GM19023 (cell line): Measurements from ENCODE around the gene CCDC187.
"Not testable (repeated sequence)": the region's sequence is repeated elsewhere in the genome, so short reads cannot be mapped to it uniquely, and the experiment has no call there.

Experiments
- ATAC-seq: cut with Tn5 transposase; IDR thresholded peaks from one replicate; pipeline ENCODE4 v1.9.1; 2021; ENCODE audit warnings: mild to moderate bottlenecking, moderate library complexity; ENCODE audit not compliant: unreplicated experiment

CCDC187 gene

DNA sequence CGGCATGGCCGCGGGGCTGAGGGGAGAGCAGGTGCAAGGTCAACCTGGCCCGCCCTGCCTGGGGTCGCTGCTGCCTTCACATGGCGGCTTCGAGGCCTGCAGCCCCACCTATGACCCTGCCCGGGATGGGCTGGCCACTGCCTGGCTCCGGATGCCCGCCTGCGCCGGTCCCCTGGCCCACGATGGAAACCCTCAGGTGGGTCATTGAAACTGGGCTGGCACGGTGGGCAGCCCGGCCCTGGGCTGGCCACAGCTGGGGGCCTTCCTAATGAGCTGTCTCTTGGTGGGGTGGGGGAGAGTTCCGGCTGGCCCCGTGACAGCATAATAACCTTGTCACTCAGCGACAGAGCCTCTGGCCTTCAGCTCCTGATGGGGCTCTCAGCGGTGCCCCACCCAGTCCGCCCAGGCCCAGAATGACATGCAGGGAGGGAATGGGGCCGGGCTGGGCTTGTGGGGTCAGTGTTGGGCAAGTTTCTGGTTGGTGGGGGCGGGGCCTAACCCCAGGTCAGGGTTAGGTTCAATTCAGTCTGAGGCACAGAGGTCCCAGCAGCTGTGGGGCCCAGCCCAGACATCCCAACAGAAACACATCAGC, at the start of gene CCDC187:
Gene CCDC187, minus strand, starts transcription at position 270 of the 592 bp plus-strand sequence. Its CDS starts 264 bp downstream, at position 6.
- no peak for ATAC-seq

DNA sequence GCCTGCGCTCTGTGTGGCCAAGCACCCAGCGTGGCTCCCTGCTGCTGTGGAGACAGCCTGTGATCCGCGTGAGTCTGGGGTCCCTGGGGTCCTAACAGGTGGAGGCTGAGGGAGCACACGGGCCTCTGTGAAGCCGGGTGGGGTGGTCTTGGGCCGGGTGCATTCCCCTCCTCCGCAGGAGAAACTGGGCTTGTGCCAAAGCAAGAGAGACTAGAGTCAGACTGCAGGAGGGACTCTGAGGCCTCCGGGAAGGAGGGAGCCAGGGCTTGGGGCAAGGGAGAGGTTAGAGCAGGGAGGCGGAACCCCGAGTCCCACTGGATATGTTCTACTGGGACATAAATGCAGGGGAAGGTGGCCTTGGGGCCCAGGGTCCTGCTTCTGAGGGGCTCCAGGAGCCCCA, 49.2 kb upstream of the CCDC187 start:
- no peak for ATAC-seq

DNA sequence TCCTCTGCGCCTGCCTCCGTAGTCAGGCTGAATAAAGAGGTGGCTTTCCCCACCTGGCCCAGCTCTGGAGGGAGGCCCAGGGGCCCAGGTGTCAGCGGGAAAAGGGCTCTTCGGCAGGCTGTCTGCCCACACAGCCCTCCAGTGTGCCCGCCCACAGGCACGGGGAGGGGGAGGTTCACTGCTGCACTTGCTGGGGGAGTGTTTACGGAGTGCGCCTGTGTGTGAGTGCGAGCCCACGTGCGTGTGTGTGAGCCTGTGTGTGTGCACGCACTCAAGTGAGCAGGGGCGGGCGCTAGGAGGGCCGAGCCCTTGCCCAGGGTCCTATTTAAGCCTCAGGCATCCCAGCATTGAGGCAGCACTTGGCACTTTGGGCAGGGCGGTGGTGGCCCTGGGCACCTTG, 48.8 kb upstream of the CCDC187 start:
- no peak for ATAC-seq

DNA sequence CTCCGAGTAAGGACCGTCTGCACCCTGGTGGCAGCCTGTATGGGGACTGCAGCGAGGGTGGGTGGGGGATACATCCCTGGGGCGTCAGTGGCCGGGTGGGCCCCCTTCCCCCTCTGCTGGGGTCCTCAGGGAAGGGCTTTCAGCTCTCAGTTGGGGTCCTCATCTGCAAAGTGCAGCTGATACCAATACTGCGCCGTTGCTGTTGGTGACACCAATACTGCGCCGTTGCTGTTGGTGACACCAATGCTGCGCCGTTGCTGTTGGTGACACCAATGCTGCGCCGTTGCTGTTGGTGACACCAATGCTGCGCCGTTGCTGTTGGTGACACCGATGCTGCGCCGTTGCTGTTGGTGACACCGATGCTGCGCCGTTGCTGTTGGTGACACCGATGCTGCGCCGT, 48.0 kb upstream of the CCDC187 start:
- not testable (repeated sequence) for ATAC-seq

DNA sequence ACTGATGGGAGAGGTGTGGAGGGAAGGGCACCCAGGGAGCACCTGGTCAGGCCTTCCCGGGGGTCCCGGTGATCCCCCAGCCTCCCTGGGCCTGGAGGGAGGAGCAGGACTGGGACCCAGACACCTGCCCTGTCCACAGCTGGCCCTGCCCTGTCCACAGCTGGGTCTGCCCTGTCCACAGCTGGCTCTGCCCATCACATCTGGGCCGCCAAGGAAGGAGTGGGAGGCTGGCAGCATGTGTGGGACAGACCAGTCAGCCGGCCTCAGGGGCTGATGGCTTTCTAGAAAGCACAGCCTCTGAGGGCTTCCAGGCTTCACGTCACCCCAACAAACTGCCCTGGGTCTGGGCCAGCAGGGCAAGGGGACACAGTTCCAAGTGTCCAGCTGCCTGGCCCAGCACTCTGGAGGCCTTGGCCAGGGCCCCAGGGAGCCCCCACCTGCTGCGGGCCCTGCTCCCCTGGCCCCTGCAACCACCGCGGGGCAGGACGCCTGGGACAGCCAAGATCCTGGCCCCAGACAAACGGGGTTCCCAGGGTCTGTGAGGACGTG, 47.4 kb upstream of the CCDC187 start:
- no peak for ATAC-seq

DNA sequence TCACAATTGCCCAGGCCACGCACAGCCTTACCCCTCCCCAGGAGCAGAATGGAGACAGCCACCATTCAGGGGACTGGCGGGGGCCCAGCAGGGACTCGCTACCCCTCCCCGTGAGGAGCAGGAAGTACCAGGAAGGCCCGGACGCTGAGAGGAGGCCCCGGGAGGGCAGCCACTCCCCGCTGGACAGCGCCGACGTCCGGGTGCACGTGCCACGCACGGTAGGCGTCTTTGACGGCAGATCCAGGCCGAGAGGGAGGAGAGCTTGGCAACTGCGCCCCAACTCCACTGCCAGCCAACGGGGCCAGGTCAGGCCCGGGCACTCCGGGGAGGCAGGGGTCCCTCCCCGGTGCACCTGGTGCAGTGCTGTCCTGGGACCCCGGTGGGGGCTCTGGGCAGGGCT, 45.7 kb upstream of the CCDC187 start:
- no peak for ATAC-seq

DNA sequence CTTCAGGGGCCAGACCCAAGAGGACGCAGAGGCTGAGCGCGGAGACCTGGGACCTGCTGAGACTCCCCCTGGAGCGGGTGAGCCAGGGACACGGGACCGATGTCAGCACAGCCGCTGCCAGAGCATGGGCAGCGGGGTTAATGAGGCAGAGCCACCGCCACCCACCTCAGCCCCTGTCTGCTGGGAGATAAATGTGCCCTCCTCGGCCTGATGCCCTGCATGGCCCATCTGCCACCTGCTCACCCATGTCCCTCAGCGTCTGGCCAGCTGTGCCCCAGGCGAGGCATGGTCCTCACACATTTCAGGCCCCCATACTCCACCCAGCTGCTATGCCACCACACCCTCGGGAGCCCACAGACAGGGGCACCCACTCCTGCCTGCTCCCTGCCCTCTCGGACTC, 44.8 kb upstream of the CCDC187 start:
- no peak for ATAC-seq

DNA sequence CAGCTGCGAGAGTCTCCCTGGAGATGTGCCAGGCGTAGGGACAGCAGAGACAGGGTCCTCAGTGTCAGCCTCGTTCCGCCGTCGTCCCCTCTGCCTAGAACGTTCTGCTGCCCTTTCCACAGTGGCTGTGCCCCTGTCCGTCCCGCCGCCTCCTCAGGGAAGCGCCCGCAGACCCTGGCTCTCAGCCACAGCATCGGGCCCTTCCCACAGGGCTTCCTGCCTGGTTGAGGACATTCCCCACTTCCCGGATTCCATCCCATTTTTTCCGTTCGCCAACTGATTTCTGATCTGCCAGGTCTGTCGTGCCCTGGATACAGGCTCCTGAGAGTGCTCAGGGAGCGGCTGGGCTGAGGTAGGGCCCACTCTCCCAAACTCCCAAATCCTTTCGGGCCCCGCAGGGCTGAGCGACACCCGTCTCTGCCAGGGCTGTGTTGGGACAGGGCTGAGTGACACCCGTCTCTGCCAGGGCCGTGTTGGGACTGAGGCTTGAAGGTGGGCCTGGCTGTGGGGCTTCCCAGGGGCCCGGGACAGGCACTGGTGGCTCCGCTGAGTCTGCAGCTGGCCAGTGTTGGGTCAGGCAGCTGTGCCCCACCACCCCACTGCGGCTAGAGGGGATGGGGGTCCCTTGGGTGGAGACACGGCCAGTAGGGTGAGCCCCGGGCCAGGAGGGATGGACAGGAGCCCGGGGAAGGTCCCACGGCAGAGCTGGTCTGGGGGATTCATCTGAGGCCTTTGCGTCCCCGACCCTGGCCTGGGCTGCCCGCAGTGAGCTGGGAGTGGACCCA, 43.8 kb upstream of the CCDC187 start:
- no peak for ATAC-seq

DNA sequence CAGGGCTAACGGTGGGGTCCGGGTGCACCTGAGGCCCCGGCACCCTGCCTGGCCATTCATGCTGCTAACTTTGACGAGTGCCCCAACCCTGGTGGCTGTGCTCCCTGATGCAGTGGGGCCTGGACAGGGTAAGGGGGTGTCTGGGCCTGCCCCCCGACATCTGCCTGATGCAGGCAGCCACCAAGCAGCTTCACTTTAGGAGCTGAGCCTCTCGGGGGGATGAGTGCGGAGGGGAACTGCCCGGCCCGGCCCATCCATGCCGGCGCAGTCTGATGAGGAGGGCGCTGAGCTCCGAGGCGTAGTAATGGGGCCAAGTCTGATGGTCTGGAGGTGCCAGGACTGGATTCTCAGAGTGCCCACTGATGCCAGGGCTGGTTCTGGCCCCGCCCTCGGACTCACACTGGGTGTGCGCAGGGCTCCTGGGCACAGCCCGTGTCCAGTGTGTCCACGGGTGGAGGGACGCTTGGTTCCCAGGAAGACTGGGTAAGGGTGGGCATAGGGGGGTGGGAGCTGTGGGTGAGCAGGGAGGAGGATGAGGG, 43.1 kb upstream of the CCDC187 start:
- ATAC-seq = no peak

DNA sequence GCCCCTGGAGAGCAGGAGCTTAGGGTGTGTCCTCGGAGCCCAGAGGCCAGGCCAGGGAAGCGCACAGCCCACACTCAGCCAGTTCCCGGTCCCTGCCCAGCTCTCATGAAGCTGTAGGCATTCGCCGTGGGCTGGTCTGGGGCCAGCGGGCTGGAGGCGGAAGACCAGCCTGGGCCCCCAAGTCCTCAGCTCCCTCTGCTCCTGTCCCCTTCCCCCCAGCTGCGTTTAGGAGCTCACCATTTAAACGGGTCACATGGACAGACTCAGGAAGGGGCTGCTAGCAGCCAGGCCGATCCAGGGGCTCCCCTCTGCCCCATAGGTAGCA, 42.2 kb upstream of the CCDC187 start:
- no peak for ATAC-seq

DNA sequence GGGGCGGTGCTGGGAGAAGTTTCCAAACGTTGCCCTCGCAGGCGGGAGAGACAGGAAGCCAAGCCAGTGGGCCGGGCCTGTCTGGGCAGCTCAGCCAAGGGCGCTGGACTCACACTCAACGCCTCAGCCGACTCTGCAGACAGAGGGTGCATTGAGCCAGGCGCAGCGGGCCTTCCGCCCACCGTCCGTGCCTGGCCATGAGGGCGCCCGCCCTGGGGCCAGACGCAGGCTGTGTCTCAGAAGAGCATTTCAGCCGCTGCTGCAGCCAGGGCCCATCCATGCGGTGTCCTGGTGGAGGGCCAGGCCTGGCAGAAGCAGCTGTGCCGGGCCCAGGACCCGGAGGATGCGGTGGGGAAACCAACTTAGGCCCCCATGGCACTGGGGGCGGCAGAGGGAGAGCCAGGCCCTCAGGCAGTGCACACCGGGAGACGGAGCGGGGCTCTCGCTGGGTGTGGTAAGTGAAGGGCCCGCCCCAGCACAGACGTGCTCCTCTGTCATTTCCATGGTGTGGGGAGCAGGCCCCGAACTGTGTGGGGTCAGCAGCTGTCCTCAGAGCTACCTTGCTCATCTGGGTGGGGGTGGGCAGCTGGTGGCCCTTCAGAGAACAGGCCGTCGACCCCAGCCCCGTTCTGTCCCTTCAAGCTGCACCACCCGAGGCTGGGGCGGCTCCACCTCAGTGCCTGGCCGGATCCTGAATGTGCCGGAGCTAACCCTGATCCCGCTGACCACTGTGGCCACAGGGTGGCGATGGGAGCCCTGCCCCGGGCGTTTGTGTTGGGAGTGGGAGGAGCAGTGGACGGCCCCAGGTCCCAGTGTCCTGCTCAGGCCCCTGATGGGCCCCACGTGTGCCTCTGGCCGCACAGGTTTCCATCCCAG, 41.6 kb upstream of the CCDC187 start:
- ATAC-seq = no peak

DNA sequence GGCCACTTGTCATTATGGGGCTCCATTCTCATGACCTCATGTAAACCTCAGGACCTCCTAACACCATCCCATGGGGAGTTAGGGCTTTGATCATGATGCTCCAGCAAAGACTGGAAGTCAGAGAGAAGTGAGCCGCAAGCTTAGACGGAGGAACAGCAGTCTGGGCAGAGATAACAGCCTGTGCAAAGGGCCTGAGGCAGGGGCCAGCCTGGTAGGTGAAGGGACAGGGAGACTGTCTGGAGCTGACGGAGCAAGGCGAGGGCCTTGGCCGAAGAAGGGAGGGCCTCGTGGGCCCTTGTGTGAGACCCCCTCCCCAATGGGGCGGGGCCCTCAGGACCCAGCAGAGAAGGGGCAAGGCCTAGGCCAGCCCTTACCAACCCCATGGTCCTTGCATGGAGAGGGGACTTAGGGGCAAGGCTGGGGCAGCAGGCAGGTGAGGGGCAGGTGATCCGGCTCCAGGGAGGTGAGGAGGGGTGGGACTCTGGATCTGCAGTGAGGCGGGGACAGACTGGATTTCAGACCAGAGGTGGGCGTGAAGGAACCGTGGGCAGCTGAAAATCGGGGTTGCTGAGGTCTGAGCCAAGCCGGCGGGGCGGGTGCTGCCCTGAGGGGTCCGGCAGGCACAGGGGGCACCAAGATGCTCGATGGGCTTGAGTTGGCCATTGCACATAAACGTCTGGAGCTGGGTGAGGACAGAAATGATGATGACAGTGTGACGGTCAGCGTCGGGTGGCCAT, 40.8 kb upstream of the CCDC187 start:
- no peak for ATAC-seq

DNA sequence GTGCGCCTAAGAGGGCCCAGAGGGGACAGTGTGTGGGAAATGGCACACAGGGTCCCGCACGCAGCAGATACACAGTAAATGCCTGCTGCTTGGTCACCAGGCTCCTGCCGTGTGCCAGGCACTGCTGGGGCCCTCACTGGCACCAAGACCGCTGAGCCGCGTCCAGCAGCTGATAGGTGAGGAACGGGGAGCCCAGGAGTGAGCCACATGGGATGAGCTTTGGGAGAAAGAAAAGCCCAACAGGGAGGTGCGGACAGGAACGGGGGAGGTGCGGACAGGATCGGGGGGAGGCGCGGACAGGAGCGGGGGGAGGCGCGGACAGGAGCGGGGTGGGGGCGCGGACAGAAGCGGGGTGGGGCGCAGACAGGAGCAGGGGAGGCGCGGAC, 40.0 kb upstream of the CCDC187 start:
- no peak for ATAC-seq

DNA sequence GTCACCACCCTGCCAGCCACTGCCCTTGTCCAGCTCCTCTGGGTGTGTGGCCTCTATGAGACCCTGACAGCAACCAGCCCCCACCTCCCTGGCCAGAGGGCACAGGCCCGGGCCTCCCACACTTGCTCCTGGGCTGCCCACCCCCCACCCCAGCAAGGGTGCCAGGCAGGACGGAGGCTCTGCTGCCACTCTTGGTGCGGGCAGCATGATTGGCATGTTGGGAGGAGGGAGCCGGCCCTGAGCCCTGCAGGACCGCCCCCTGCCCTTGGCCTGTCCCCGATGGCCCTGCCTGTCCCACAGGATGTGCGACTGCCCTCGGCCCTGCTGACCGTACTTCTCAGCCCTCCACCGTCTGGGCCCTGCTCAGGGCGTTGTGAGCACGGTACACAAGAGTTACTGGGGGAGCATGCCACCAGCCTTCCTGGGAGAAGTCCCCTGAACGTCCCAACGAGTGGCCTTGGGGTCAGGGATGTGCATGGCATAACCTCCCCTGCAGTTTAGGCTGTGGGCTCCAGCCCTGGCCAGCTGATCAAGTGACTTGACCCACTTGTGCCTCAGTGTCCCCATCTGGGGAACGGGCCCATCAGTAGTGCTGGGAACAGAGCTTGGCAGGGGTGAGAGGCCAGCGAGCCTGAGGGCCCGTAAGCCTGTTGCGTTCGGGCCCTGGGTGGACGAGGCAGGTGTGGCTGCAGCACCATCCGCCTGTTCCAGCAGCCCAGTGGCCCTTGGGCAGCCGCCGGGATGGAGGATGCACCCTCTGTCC, 39.4 kb upstream of the CCDC187 start:
- no peak for ATAC-seq

DNA sequence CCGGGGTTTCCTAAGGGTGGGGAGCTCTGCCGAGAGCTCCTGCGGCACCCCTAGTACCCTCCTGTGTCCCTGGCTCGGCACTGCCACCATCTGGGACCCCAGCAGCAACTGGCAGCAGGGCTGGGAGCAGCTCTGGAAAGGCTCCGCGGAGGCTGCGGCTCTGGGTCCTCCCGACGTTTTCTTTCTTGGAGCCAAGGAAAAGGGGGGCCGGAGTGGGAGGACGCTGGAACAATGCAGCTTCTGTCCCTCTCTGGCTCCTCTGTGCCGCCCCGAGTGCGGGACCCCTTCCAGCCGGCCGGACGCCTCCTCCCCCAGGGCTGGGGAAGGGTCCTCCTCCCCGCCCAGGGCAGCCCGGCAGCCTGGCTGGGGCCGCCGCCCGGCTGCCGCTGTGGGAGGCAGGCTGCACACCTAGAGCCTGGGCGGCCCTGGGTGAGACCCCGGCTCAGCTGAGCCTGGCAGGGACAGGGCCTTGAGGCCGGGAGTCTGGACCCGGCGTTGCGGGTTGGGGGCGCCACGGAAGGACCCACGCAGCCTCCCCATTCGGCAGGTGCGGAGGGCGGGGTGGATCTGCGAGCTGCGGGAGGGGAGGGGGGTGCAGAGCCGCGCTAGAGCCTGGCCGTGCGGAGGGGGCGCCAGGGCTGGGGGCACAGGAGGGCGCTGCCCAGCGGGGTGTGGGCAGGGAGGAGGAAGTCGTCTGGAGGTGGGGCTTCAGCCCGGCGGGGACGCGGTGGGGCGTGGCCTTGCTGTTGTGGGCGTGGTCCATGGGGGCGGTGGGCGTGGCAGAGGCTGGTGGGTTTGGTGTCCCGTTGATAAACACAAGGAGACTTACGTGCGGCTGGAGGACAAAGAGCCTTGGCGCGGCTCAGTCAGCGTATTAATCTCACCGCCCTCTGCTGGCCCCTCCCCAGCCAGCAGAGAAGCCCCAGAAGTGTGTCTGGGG, 38.6 kb upstream of the CCDC187 start:
- ATAC-seq = no peak

DNA sequence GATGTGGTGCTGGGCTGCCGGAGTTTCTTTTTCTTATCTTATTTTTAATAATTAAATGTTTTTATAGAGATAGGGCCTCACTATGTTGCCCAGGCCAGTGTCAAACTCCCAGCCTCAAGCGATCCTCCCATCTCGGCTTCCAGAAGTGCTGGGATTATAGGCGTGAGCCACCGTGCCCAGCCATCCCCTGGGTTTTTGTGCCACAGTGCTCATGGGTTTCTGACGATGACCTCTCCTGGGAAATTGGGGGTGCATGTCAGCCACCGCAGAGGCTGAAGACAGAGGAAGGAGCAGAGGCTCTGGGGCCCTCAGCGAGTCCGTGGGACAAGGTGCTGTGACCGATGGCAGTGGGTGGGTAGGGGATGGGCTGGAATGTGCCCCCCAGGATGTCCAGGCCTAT, 37.9 kb upstream of the CCDC187 start:
- ATAC-seq = no peak

DNA sequence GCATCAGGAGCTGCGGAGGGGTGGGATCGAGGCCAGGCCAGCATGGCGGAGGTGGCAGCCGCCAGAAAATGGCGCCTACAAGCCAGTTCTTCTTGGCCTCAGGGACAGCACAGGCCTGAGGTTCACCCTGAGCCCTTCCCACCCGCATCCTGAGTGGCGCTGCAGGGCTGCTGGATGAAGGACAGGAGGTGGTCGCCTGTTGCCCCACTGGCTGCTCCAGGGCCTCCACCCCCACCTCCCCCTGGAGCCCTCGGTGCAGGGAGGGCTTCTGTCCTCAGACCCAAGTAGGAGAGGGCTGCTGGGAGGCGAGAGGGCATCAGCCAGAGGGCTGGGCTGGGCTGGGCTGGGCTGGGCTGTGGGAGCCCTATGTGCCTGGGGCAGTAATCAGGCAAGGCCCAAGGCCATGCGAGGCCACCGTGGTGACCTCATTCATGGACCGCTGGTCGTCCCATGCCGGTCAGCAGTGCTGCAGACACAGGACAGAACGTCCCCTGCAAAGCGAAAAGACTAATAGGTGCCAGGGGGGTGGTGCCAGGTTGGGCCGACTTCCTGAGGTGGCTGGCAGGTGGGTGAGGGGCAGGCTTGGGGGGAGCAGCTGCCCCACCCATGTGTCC, 37.3 kb upstream of the CCDC187 start:
- no peak for ATAC-seq

DNA sequence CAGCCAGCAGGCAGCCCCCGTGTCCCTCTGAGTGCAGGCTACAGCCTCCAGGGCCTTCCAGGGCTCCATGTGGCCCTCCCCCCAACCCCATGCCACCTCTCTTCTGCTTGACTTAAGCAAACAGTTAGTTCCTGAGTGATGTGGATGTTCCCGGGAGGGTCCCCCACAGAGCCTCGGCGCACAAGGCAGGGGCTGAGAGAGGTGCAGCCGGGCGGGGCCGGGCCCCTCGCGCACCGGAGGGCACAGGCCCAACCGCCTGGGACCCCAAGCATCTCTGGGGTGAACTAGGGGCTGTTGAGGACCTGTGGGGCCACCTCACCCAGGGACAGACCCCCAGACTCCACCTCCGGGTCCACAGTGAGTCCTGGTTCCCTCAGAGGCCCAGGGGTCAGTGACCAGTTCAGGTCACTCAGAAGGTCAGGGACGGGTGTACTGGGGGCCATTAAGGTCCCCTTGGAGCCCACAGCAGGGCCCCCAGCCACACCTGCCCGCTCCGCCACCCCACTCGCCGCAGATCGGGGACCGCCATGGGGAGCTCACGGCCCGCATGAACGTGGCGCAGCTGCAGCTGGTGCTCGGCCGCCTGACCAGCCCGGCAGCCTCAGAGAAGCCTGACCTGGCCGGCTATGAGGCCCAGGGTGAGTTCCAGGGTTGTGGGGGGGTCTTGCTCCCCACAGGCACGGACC, 36.6 kb upstream of the CCDC187 start:
- ATAC-seq = no peak
